ENCODE measurements around the gene RBMS3.

- TF ChIP-seq RAD21 (CRISPR knock-in tag; IDR thresholded peaks at IDR 0.05) (no peak), ZNF564 (CRISPR knock-in tag; IDR thresholded peaks at IDR 0.05) (no peak), ZNF784 (CRISPR knock-in tag; IDR thresholded peaks at IDR 0.05; ENCODE audit: borderline replicate concordance) (no peak)
- TF ChIP-seq, protein P1, sequence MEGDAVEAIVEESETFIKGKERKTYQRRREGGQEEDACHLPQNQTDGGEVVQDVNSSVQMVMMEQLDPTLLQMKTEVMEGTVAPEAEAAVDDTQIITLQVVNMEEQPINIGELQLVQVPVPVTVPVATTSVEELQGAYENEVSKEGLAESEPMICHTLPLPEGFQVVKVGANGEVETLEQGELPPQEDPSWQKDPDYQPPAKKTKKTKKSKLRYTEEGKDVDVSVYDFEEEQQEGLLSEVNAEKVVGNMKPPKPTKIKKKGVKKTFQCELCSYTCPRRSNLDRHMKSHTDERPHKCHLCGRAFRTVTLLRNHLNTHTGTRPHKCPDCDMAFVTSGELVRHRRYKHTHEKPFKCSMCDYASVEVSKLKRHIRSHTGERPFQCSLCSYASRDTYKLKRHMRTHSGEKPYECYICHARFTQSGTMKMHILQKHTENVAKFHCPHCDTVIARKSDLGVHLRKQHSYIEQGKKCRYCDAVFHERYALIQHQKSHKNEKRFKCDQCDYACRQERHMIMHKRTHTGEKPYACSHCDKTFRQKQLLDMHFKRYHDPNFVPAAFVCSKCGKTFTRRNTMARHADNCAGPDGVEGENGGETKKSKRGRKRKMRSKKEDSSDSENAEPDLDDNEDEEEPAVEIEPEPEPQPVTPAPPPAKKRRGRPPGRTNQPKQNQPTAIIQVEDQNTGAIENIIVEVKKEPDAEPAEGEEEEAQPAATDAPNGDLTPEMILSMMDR (CRISPR knock-in tag; IDR thresholded peaks at IDR 0.05): no peak
These were observed 590.2 kb downstream of the RBMS3 start for GRCh38 chr3:29871087-29871486.
